Measurements from ENCODE around the gene CAMTA1.

DNA sequence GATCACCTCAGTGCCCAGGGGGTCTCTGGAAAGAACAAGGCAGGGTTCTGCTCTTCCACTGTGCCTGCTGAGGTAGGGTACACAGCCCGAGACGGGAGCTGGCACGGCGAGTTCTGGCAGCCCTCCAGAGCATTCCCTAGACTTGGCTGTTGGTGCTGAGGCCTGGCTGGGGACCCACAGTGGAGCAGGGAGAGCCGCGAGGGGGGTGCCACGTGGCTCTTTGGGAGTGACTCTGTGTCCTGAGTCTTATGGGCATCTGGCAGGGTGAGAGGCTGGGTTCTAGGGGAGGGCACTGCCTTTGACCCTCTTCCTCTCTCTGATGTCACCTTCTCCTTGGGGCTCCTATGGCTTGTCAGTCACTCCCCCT lies 336.4 kb downstream of the CAMTA1 start:
- TF ChIP-seq, protein P1, sequence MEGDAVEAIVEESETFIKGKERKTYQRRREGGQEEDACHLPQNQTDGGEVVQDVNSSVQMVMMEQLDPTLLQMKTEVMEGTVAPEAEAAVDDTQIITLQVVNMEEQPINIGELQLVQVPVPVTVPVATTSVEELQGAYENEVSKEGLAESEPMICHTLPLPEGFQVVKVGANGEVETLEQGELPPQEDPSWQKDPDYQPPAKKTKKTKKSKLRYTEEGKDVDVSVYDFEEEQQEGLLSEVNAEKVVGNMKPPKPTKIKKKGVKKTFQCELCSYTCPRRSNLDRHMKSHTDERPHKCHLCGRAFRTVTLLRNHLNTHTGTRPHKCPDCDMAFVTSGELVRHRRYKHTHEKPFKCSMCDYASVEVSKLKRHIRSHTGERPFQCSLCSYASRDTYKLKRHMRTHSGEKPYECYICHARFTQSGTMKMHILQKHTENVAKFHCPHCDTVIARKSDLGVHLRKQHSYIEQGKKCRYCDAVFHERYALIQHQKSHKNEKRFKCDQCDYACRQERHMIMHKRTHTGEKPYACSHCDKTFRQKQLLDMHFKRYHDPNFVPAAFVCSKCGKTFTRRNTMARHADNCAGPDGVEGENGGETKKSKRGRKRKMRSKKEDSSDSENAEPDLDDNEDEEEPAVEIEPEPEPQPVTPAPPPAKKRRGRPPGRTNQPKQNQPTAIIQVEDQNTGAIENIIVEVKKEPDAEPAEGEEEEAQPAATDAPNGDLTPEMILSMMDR (IDR thresholded peaks at IDR 0.05; ENCODE audit: borderline replicate concordance, extremely low read depth, low read length, poor library complexity, severe bottlenecking) = no peak
- TF ChIP-seq EZH2 (IDR thresholded peaks at IDR 0.05; ENCODE audit: borderline replicate concordance, low read depth, low read length, severe bottlenecking) = no peak

All from DND-41 (cell line).